SK-N-SH treated with all-trans-retinoic acid at 6 μM for 48 hours (cell line): ENCODE results near the gene GALNT17.

Experiments
- ARNTL ChIP-seq: fragments of 450-650 bp; formaldehyde crosslinking; IDR thresholded peaks from 2 replicates; pipeline ENCODE4 v1.5.0; 2020; ENCODE audit warnings: low read depth, mild to moderate bottlenecking, moderate library complexity, borderline replicate concordance
- BACH2 ChIP-seq: fragments of 250-450 bp; sonication (Bioruptor Pico); IDR thresholded peaks from 2 replicates; pipeline ENCODE4 v1.9.0; 2021; ENCODE audit warnings: mild to moderate bottlenecking, borderline replicate concordance
- ESRRG ChIP-seq: fragments of 250-450 bp; sonication (Bioruptor Pico); IDR thresholded peaks from 2 replicates; pipeline ENCODE4 v1.6.1; 2021; ENCODE audit warnings: mild to moderate bottlenecking
- GLIS3 ChIP-seq: fragments of 250-450 bp; sonication (Bioruptor Pico); IDR thresholded peaks from 2 replicates; pipeline ENCODE4 v1.5.0; 2020; ENCODE audit warnings: mild to moderate bottlenecking, moderate library complexity
- ISL1 ChIP-seq: fragments of 250-450 bp; sonication (Bioruptor Pico); IDR thresholded peaks from 2 replicates; pipeline ENCODE4 v2.1.2; 2022; ENCODE audit warnings: mild to moderate bottlenecking, moderate library complexity
- PATZ1 ChIP-seq: fragments of 250-450 bp; sonication (Bioruptor Pico); IDR thresholded peaks from 2 replicates; pipeline ENCODE4 v1.8.0; 2020; ENCODE audit warnings: mild to moderate bottlenecking, moderate library complexity, borderline replicate concordance
- RARB ChIP-seq: fragments of 250-450 bp; sonication (Bioruptor Pico); IDR thresholded peaks from 2 replicates; pipeline ENCODE4 v1.8.0; 2021; ENCODE audit warnings: mild to moderate bottlenecking, moderate library complexity
- TCF4 ChIP-seq: fragments of 250-450 bp; sonication (Bioruptor Pico); IDR thresholded peaks from 2 replicates; pipeline ENCODE4 v1.8.0; 2021; ENCODE audit warnings: mild to moderate bottlenecking, moderate library complexity, borderline replicate concordance
- ZC3H10 ChIP-seq: fragments of 250-450 bp; sonication (Bioruptor Pico); IDR thresholded peaks from 2 replicates; pipeline ENCODE4 v1.5.1; 2021; ENCODE audit warnings: mild to moderate bottlenecking, moderate library complexity
- ZFP30 ChIP-seq: fragments of 450-650 bp; formaldehyde crosslinking; IDR thresholded peaks from 2 replicates; pipeline ENCODE4 v1.5.0; 2022; ENCODE audit warnings: mild to moderate bottlenecking, moderate library complexity
- ZNF565 ChIP-seq: fragments of 450-650 bp; formaldehyde crosslinking; conservative IDR thresholded peaks from 2 replicates; pipeline ENCODE4 v1.5.0; 2020; ENCODE audit warnings: low read depth, mild to moderate bottlenecking, moderate library complexity
- ZNF8 ChIP-seq: fragments of 450-650 bp; formaldehyde crosslinking; IDR thresholded peaks from 2 replicates; pipeline ENCODE4 v1.5.0; 2020; ENCODE audit warnings: mild to moderate bottlenecking, moderate library complexity

GRCh38 chr7:71283802-71284201 lies 151.9 kb downstream of the GALNT17 start:
- TF ChIP-seq GLIS3 (CRISPR knock-in tag) (no peak), TCF4 (CRISPR knock-in tag) (no peak), PATZ1 (CRISPR knock-in tag) (no peak), ISL1 (CRISPR knock-in tag) (no peak), BACH2 (CRISPR knock-in tag) (no peak), ZNF565 (CRISPR knock-in tag) (no peak), ZFP30 (no peak), ESRRG (CRISPR knock-in tag) (no peak), ZNF8 (CRISPR knock-in tag) (no peak), ARNTL (no peak), ZC3H10 (CRISPR knock-in tag) (no peak), RARB (CRISPR knock-in tag) (no peak)
